Superior temporal gyrus (tissue), 1 donor: ENCODE results near the gene NUP98.
"Not testable (repeated sequence)": the region's sequence is repeated elsewhere in the genome, so short reads cannot be mapped to it uniquely, and the experiment has no call there.

ENCODE experiments used
- DNase-seq: peaks from one replicate; pipeline ENCODE4 v3.0.0-alpha.2; 2016; ENCODE audit errors: extremely low spot score

The NUP98 gene

DNA sequence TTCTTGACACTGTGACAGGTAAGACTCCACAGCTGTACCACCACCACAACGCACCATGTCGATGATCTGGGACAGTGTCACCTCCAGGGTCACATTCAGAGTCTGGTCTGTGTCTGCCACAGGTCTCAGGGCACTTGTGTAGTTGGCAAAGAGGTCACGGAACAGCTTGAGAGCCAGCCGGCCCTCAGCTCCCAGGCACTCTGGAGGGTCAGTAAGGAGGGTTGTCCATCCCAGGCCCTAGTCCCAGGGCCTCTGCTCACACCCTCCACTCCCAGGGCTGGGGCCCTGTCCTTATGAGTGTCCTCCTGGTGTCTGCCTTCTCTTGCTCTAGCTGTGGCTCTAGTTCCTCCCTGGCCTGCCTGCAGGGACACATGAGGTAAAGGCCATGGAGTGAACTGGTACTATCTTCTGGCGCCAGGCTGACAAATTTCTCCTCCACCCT lies 127.6 kb downstream of the NUP98 start:
- DNase-seq = no peak

DNA sequence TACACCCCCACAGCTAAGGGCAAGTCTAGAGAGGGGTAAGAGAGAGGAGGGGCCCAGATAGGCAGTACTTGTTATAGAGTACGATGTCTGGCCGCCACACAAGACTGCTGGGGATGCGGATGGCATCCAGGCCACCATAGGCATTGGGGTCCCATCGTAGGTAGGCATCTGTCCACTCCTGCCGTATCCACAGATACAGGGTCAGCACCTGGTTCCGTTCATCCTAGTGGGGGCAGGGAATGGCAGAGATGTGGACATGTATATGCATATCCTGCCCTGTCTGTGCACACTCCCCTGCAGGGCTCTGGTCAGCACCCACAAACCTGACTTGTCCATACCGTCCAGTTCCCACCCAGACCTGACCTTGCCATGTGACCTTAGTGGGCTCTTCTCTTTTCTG lies 128.2 kb downstream of the NUP98 start:
- no peak for DNase-seq

DNA sequence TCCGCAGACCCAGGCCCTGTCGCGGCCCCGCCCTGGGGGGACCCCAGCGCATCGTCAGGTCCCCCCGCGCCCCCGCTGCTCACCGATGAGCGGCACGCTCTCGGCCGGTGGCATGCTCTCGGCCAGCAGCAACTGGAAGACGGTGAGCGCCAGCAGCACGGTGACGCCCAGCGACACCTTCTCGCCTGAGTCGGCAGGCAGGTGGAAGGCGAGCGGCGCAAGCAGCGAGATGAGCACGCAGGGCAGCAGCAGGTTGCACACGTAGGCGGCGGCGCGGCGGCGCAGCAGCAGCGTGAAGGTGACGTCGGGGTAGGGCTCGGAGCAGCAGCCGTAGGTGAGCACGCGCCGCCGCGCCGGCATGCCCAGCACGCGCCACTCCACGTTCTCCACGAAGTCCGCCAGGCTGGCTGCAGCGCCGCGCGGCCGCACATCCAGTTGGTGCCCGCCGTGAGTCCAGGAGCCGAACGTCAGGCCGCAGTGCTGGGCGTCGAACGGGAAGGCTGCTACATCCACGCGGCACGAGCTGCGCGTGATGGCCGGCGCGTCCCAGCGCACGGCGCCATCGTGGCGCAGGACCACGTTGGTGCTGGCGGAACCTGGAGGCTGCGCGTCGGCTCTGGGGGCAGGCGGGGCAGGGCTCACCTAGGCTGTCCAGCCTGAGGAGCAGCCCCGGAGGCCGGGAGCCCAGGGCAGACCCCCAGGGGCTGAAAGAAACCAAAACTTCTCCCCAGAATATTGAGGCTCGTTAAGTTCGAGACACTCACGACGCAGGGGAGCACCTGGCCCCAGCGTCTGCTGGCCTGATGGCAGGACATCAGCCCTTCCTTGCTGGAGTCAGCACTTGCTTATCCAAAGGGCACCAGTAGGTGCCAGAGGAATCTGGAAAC lies 130.0 kb downstream of the NUP98 start:
- DNase-seq = no peak

DNA sequence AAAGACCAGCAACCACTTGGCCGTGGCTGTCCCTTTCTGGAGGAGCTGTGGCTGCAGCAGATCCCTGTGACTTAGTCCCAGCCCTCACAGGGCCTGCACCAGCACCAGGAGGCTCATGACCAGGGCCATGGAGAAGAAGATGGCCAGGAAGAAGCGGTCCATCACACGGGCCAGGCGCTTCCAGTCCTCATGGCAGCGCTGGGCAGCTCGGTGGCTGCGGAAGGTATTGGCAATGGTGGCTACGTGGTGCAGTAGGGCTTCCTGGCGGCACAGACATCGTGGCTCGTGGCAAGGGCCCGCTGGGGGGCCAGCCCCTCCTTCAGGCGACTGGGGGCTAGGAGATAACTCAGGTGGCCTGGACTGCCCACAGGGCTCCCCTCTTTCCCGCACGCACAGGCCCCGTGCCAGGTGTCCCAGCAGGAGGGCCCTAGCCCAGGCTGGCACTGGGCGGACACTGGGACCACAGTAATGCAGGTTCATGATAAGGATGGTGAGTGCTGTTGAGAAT lies 131.3 kb downstream of the NUP98 start:
- no peak for DNase-seq

DNA sequence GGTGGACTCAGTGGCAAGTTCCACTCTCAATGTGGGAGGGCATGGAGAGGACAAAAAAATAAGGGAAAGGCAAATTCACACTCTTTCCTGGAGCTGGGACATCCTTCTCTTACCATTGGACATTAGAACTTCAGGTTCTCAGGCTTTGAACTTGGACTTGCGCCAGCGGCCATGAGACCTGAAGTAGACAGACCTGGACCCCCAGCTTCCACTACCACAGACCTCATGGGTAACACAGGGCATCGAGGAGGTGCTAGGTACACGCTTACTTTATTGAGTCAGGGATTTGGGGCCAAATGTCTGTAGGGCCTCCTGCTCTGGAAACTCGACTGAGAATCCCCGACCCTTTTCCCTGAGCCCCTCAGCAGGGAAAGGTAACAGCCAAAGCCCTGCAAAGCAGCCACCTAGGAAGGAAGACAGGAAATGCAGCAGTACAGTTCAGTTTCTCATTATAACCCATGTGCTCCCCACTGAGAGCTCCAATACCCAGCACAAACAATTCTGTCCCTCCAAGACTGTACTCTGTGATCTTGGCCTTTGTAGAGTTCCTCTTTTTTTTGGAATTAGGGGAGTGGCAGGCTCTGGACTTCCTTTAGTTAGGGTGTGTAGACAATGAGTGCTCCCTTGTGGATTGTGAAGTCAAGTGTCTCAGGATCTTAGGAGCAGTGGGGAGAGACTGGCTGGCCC lies 131.9 kb downstream of the NUP98 start:
- DNase-seq = no peak

DNA sequence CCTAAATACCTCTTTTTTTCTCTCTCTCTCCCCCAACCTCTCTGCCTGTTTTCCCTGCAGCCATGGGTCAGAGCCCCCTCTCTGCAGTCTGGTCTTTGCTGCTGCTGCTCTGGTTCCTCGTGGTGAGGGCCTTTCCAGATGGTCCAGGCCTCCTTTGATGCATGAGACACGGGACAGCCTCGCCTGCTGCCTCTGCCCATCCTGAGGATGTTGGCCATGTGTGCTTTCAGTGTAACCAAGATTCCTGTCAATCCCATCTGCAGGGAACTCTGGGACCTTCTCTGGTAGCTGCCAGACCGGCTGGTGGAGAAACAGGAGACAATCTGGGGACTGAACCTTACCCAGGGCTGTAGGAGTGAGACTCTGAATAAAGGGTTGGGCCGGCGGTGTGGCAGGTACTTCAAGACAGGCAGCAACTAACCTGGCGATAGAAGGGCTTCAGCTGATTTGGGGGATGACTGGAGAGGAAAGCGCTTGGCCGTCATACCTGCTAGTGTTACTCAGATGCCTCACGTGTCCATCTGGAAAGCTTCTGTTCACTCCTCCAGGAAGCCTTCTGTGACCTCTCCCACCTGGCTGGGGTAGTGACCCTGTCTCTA lies 133.2 kb downstream of the NUP98 start:
- DNase-seq = no peak

DNA sequence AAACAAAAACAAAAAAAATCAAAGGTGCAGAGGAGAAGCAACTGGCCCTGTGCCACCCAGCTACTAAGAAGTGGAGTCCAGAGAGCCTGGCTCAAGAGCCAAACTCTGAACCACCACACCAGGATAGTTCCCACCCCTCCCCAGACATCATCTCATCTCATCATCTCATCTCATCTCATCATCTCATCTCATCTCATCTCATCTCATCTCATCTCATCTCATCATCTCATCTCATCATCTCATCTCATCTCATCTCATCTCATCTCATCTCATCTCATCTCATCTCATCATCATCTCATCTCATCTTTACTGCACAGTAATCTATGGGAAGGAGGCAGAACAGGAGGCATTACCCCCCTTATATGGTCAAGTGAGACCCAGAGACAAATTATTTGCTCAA lies 134.5 kb downstream of the NUP98 start:
- no peak for DNase-seq

DNA sequence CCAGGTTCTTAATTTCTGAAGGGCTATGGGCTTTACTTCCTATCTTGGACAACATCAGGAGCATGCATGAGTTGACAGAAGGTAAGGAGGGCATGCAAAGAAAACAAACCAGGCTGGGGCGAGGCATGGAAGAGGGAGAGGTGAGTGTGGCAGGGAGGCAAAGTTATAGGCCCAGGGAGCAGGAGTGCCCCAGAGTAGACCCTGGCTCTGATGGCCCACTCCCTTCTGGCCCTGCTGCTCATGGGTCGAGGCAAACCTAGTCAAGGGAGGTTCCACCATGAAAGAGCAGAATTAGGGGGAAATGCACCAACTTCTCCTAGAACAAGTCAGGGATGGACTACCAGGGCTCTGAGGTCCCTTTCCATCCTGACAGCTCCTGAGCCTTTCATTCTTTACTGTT lies 136.4 kb downstream of the NUP98 start:
- DNase-seq = no peak

DNA sequence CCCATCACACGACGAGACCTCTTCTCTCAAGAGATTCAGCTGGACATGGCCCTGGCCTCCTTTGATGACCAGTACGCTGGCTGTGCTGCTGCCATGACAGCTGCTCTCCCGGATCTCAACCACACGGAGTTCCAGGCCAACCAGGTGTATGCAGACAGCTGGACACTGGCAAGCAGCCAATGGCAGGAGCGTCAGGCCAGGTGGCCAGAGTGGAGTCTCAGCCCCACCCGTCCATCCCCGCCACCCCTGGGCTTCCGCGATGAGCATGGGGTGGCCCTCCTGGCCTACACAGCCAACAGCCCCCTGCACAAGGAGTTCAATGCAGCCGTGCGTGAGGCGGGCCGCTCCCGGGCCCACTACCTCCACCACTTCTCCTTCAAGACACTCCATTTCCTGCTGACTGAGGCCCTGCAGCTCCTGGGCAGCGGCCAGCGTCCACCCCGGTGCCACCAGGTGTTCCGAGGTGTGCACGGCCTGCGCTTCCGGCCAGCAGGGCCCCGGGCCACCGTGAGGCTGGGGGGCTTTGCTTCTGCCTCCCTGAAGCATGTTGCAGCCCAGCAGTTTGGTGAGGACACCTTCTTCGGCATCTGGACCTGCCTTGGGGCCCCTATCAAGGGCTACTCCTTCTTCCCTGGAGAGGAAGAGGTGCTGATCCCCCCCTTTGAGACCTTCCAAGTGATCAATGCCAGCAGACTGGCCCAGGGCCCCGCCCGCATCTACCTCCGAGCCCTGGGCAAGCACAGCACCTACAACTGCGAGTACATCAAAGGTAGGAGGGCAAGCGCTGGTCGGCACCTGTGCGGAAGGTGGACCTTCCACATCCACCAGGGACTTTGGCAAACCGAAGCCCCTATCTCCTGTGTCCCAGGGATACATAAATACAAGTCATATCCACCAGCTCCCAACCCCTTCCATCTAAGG lies 137.5 kb downstream of the NUP98 start:
- no peak for DNase-seq

DNA sequence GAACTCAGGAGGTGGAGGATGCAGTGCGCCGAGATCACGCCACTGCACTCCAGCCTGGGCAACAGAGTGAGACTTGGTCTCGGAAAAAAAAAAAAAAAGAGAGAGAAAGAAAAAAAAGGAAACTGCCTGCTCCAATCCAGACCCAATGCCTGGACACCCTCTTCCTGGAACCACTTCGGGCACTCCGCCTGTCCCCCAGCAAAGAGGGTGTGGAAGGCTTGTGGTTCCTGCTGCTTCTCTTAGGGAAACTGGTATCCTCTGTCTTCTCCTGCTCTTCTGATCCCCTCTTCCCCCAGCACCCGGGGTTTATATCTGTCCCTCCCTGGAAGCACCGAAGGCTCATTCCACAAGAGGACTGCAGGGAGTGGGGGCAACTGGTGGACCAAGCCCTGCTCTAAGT lies 139.1 kb downstream of the NUP98 start:
- no peak for DNase-seq

DNA sequence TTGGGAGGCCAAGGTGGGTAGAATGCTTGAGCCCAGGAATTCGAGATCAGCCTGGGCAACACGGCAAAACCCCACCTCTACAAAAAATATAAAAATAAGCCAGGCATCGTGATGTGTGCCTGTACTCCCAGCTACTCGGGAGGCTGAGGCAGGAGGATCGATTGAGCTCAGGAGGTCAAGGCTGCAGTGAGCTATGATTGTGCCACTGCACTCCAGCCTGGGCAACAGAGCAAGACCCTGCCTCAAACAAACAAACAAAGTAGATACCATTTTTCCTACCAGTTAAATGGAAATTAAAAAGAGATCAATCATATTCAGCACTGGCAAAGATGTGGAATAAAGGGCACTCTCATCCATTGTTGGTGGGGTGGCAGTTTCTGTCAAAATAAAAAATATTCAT lies 140.0 kb downstream of the NUP98 start:
- DNase-seq = not testable (repeated sequence)

DNA sequence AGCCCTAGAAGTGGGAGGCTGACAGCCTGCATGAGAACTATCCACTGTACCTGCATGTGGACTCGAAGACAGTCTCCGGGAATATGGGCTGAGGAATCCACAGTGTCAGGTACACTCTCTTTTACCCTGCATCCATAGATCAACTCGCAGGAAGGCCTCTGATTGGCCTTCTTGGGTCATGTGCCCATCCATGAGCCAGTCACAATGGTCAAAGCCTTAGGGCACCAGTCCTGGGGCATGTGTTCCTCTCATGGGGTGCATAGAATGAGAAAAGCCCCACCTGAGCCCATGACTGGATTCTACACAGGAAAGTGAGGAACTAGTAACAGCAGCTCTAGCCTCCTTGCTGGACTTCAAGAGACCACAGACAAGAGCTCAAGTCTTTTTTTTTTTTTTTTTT lies 141.8 kb downstream of the NUP98 start:
- DNase-seq = no peak

DNA sequence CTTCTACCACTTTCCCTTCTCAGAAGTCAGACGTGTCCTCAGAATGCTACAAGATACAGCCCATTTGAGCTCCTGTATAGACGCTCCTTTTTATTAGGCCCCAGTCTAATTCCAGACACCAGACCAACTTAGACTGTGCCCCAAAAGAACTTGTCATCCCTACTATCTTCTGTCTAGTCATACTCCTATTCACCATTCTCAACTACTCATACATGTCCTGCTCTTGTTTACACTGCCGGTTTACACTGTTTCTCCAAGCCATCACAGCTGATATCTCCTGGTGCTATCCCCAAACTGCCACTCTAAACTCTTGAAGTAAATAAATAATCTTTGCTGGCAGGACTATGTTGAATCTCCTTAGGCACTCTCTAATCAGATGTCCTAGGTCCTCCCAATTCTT lies 144.8 kb downstream of the NUP98 start:
- DNase-seq = not testable (repeated sequence)

DNA sequence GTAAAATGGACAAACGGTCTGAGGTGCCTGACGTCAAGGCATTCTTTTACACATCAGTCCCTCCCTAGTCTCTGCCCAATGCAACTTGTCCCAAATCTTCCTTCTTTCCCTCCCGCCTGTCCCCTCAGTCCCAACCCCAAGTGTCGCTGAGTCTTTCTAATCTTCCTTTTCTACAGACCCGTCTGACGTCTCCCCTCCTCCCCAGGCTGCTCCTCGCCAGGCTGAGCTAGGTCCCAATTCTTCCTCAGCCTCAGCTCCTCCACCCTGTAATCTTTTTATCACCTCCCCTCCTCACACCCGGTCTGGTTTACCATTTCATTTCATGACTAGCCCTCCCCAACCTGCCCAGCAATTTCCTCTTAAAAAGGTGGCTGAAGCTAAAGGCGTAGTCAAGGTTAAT lies 148.0 kb downstream of the NUP98 start:
- not testable (repeated sequence) for DNase-seq

DNA sequence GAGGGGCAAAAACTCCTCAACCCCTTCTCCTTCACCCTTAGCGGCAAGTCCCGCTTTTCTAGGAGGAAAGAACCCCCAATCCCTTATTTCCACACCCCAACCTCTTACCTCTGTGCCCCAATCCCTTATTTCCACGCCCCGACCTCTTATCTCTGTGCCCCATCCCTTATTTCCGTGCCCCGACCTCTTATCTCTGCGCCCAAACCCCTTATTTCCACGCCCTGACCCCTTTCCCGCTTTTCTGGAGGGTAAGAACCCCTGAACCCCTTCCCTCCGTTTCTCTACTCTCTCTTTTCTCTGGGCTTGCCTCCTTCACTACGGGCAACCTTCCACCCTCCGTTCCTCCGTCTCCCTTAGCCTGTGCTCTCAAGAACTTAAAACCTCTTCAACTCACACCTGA lies 148.5 kb downstream of the NUP98 start:
- not testable (repeated sequence) for DNase-seq

DNA sequence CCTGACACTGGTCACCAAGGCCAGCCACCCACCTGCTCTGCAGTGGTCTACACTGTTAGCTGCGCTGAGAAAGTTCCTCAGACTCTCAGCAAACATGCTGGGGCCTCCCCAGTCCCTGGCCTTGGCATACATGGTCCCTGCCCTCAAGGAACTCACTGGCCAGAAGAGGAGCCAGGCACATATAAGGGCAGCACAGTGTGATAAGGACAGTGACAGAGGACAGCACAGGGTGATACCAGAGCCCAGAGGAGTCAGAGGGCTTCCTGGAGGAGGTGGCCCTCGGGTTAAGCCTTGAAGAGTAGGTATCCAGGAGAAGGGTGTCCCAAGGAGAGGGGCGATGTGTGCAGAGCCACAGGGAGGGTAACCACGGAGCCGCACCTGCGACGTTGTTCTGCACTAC lies 151.8 kb downstream of the NUP98 start:
- no peak for DNase-seq

DNA sequence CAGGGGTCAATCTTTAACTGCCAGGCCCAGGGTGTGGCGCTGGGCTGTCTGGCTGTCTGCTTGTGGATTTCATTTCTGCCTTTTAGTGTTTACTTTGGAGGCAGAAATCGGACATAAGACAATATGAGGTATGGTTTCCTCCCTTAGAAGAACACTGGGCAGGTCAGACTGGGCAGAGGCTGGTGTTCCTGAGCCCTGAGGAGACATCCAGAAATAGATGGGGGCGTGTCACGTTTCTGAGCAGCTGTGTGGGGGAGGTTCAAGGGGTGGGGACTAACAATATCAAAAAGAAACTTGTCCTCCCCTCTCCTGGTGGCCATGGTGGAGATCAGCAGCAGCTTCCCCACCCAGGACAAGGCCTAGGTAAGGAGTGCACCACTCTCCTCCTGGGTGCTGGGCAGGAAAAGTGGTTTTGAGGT lies 152.5 kb downstream of the NUP98 start, which contains the start of gene ART1:
Gene ART1, plus strand, starts transcription at position 312 of the 419 bp plus-strand sequence. CDS start 14,086 bp downstream, outside the sequence.
- no peak for DNase-seq

DNA sequence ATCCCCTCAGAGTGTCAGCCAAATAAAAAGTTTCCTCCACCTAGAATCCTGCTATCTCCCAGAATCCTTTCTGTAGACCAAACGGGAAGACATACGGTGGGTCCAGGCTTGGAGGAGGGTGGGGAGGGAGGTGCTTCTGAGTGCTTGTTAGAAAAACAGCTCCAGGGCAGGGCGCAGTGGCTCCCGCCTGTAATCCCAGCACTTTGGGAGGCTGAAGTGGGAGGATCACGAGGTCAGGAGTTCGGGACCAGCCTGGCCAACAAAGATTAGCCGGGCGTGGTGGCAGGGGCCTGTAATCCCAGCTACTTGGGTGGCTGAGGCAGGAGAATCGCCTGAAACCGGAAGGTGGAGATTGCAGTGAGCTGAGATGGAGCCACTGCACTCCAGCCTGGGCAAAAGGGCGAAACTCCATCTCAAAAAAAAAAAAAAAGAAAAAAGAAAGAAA lies 154.2 kb downstream of the NUP98 start:
- not testable (repeated sequence) for DNase-seq

DNA sequence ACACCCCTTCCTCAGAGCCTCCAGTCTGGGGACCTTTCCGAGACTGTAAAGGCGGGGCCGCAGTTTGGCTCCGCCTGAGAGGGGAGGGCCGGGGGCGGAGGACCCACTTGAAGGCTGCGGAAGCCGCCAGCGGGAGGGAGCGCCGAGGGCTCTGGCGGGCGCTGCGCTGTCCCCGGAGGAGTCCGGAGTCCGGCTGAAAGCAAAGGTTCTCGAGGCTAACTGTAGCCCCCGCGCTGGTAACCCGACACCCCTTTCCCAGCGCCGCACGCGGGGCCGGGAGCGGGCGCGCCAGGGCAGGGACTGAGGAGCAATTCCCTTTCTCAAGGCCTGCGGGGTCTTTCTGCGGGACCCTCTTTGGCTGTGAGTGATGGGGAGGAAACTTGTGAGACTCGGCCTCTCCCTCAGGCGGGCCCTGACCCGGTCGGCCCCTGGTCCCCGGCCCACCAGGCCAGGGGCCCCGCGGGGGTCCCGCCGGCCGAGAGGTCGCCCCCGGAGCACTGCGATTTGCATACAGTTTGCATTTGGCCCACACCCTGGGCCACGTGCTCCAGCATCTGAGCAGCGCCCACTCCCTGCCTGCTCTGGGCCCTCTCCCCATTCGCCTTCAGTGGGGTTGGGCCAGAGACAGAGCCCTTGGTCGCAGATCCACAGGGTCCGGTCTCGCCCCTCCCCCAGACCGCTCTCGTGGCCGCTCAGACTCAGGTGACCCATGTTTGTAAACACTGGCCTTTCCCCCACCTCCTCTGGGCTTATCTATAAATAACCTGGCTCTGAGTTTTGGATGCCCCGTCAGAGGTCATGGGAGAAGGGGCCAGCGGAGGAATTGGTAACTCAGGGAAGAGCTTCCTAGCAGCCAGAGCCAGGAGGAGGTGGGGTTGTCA lies 155.0 kb downstream of the NUP98 start:
- DNase-seq = no peak

DNA sequence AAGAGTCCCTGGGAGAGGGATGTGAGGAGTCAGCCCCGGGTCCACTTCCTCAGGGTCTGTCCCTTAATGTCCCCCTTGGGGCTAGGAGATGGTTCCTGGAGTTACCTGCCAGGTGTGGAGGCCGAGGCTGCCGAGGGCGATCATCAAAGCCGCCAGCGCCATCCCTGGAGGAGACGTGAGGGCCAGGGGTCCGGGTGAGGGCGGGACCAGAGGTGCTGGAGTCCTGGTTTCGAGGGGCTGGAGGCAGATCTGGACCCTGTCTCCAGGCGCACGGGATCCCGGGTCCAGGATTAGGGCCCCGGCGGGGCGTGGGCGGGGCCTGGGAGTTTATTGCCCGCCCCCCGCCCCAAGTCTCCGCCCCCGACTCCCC lies 155.7 kb downstream of the NUP98 start, which contains the start of gene ART5:
Gene ART5, minus strand, starts transcription at position 292 of the 370 bp plus-strand sequence. Its CDS starts 130 bp downstream, at position 162.
- DNase-seq = no peak
